Muscle layer of colon (tissue), 2 donors: ENCODE measurements around the gene LENG1.

Experiments used
- H3K27ac ChIP-seq: one replicate; pipeline ENCODE4 v1.7.0; 2013; ENCODE audit warnings: low read depth, mild to moderate bottlenecking, low read length, moderate library complexity
- H3K27me3 ChIP-seq, 2 donors: one replicate each; pipeline ENCODE4 v1.7.0; 2013; ENCODE audit warnings: low read length in 2 of 2, mild to moderate bottlenecking in 2 of 2; ENCODE audit not compliant: insufficient read depth in 2 of 2, control insufficient read depth in 1 of 2
- H3K36me3 ChIP-seq: one replicate; pipeline ENCODE4 v1.7.0; 2013; ENCODE audit warnings: mild to moderate bottlenecking, low read length; ENCODE audit not compliant: insufficient read depth
- H3K4me1 ChIP-seq: one replicate; pipeline ENCODE4 v1.7.0; 2013; ENCODE audit warnings: mild to moderate bottlenecking, low read length; ENCODE audit not compliant: insufficient read depth
- H3K4me3 ChIP-seq, 2 donors: one replicate each; pipeline ENCODE4 v1.7.0; 2013; ENCODE audit warnings: low read length in 2 of 2, low read depth in 1 of 2, mild to moderate bottlenecking in 1 of 2, moderate library complexity in 1 of 2
- H3K9ac ChIP-seq: one replicate; pipeline ENCODE4 v1.7.0; 2013; ENCODE audit warnings: low read length
- H3K9me3 ChIP-seq: one replicate; pipeline ENCODE4 v1.7.0; 2013; ENCODE audit warnings: mild to moderate bottlenecking, low read length
- donor health status: abdominal sarcoma.
- donor health status: Adenocarcinoma of cecum.

LENG1 gene

DNA sequence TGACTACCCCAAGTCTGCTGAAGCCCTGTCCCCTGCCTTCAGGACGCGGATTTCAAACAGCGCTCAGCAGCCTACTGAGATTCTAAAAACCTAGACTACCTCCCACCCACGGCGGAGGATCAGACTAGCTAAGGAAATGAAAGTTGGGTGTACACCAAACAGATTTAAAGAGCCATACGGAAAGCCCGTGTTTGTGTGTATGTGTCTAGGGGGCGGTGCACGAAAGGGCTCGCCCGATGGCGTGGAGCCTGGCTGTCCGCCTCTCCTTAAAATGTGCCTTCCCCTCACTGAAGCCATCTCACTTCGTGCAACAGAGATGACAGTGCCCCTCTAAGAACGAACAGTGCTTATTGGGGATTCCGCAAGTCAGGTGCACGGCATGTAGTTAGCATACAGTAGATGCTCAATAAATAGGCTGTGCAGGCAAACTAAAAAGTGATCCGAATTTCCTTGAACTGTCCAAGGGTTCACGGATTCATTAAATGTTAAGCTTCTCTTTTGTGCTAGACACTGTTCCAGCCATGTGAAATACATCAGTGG lies 639 bp downstream of the LENG1 start:
- Histone ChIP-seq H3K36me3 (peaks cover 43% of the 10 kb centered on the region), H3K4me1 (peaks cover 28% of the 10 kb centered on the region), H3K27me3 (no peaks in the 10 kb centered on the region), H3K4me3 (peak overlapping the region; percentile 51 to 87), H3K9me3 (no peaks in the 10 kb centered on the region), H3K9ac (peak overlapping the region; percentile 77), H3K27ac (peak overlapping the region; percentile 76)

DNA sequence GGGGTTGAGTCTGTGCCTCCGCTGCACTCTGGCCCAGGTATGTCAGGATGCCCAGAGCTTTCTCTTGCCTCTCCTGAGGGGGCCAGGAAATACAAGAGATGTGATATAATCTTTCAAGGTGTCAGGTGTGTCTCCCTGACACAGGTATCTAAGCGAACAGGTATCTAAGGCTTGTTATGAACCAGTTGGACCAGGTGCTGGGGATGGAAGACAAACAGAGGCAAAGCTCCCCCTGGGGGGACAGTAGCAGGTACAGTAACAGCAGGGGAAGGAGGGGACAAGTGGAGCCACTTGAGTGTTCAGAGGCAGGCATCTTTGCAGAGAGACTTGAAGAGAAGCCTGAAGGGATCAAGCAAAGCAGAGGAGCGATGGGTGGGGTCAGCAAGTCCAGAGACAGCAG lies 2.6 kb downstream of the LENG1 start:
- H3K4me3 ChIP-seq, result no peak overlapping the region
- H3K4me1 ChIP-seq, result peaks cover 22% of the 10 kb centered on the region
- H3K9ac ChIP-seq, result no peak overlapping the region
- H3K9me3 ChIP-seq, result no peaks in the 10 kb centered on the region
- no peaks in the 10 kb centered on the region for H3K27me3 ChIP-seq
- peaks cover 62% of the 10 kb centered on the region for H3K36me3 ChIP-seq
- no peak overlapping the region for H3K27ac ChIP-seq

DNA sequence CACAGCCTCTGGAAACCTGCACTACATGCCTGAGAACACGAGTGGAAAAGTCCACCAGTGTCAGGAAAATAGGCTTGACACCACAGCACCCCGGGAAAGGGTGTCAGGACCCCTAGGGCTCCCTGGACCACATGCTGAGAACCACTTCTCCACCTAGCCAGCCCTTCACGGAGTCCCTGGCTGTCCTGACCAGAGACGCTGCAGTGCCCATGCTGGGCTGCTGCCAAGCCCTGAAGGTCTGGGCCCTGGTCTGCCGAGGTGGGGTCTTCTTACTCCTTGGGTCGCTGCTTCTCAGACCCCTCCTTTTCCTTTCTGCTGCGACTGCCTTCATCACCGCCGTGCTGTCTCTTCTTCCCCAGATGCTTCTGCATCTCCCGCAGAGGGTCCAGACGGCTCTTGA lies 3.0 kb downstream of the LENG1 start:
- no peak overlapping the region for H3K27ac ChIP-seq
- no peak overlapping the region for H3K9ac ChIP-seq
- peaks cover 19% of the 10 kb centered on the region for H3K4me1 ChIP-seq
- H3K4me3 ChIP-seq, result no peak overlapping the region
- H3K36me3 ChIP-seq, result peaks cover 66% of the 10 kb centered on the region
- no peaks in the 10 kb centered on the region for H3K27me3 ChIP-seq
- no peaks in the 10 kb centered on the region for H3K9me3 ChIP-seq

DNA sequence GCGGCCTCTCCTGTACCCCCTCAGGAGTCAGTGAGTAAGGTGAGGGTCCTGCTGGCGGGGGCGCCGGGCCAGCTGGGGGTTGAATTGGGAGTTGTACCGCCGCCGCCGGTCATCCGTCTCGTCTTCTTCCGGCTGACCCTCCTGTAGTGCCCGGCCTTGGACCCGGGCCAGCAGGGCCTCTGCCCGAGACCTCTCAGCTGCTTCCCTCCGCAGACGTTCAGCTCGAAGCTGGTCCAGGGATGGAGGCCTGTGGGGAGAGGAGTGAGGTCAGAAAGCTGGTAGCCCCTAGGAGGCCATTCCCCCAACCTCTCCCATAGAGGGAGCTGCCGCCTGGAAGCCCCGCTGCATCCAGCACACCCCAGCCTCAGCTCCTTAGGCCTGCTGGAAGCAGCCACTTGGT lies 3.8 kb downstream of the LENG1 start:
- H3K36me3 ChIP-seq, result peaks cover 70% of the 10 kb centered on the region
- H3K27ac ChIP-seq, result no peak overlapping the region

DNA sequence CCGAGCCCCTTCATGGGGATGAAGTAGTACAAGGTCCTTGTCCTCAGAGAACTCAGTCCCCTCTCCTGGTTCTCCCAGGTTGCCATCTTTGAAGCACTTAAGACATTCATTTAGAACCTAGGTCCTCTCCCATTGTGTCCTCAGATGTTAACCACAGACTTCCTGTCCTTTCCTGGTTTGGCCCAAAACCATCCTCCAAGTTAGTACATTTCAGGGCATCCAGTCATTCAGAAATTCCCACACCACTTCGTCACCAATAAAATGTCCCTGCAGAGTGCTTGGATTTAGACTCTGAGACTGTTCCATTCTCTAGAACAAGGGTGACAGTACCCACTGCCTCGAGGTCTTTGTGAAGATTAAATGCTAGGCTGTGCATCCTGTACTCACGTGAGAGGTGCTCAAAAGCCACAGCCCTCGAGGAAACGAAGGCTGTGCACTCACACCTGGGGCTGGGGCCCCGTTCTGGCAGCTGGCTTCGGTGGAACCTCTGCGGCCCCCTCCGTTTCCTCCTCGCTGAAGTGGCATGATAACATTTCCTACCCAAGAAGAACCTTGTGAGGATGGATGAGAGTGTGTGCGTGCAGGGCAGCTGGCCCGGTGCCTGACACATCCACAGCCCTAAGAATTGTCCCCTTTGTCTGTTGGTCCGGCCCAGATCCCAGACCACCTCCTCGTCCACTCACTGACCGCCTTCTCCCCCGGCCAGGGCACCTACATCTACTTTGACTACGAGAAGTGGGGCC lies 4.7 kb downstream of the LENG1 start:
- peaks cover 77% of the 10 kb centered on the region for H3K36me3 ChIP-seq
- no peak overlapping the region for H3K4me3 ChIP-seq
- no peak overlapping the region for H3K9ac ChIP-seq
- H3K9me3 ChIP-seq, result no peaks in the 10 kb centered on the region
- peaks cover 12% of the 10 kb centered on the region for H3K4me1 ChIP-seq
- no peaks in the 10 kb centered on the region for H3K27me3 ChIP-seq
- H3K27ac ChIP-seq, result no peak overlapping the region

More for the DNA sequence above, 3.8 kb downstream of the LENG1 start:
- peaks cover 16% of the 10 kb centered on the region for H3K4me1 ChIP-seq
- H3K4me3 ChIP-seq, result no peak overlapping the region
- H3K9me3 ChIP-seq, result no peaks in the 10 kb centered on the region
- no peaks in the 10 kb centered on the region for H3K27me3 ChIP-seq
- no peak overlapping the region for H3K9ac ChIP-seq

DNA sequence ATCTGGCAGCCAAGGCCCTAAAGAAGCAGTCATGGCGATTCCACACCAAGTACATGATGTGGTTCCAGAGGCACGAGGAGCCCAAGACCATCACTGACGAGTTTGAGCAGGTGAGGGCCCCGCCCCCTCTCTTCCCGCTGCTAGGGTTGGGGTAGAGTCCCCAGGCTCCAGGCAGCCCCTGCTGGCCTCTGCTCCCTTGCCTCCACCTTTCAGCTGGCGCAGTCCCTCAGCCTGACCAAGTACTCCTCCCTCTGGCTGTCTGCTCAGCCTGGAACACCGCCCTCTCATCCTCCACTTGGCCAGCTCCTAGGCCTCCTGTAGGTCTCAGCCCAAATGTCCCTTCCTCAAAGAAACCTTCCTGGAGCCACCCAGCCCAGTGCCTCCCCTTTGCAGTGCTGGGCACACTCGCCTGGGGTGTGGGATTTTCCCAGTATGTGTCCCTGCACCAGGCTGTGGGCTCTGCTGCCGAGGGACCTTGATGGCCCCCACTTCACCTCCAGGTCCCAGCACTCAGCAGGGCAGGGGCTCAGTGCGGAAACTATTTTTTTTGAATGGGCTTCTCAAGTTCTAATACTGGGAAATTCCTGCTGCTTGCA lies 5.7 kb downstream of the LENG1 start:
- H3K4me3 ChIP-seq, result no peak overlapping the region
- H3K36me3 ChIP-seq, result peaks cover 86% of the 10 kb centered on the region
- H3K9me3 ChIP-seq, result no peaks in the 10 kb centered on the region
- H3K27me3 ChIP-seq, result no peaks in the 10 kb centered on the region
- peaks cover 9% of the 10 kb centered on the region for H3K4me1 ChIP-seq
- H3K27ac ChIP-seq, result no peak overlapping the region
- H3K9ac ChIP-seq, result no peak overlapping the region

DNA sequence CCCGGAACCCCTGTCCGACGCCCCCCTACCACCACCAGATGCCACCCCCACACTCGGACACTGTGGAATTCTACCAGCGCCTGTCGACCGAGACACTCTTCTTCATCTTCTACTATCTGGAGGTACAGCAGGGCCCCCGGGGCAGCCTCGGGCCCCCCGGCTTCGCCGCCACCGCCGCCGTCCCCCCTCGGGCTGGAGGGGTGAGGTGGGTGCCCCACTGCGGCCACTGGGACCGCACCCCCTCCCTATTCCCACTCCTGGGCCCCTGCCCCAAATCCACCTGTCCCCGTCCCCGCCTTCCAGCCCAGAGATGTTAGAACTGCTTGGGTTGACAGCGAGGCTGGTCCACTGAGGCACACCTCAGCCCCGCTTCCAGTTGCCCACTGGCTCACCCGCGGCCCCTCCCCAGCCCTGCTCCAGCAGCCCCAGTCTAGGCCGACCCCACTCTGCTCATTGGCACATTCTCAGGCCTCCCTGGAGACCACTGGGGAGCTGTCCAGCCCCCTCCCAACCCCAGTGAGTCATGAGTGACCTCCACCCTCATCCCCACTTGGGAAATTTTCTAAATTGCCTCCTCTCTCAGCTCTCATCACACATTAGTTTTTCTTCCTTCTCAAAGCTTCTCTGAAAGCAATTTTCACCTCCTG lies 6.5 kb downstream of the LENG1 start:
- peaks cover 84% of the 10 kb centered on the region for H3K36me3 ChIP-seq
- H3K27ac ChIP-seq, result no peak overlapping the region

DNA sequence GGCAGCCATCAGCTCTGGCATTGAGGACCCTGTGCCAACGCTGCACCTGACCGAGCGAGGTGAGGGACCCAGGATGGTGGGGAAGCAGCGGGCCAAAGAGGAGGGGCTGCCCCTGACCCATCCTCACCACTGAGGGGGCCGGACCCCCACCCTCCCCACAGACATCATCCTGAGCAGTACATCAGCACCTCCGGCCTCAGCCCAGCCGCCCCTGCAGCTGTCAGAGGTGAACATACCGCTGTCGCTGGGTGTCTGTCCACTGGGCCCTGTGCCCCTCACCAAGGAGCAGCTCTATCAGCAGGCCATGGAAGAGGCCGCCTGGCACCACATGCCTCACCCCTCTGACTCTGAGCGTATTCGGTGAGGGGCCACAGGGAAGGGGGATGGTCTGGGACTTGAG lies 7.3 kb downstream of the LENG1 start:
- Histone ChIP-seq H3K9ac (no peak overlapping the region), H3K4me1 (no peaks in the 10 kb centered on the region), H3K27ac (no peak overlapping the region), H3K27me3 (no peaks in the 10 kb centered on the region), H3K9me3 (no peaks in the 10 kb centered on the region), H3K36me3 (peaks cover 84% of the 10 kb centered on the region), H3K4me3 (no peak overlapping the region)

More for the DNA sequence above, 6.5 kb downstream of the LENG1 start:
- H3K4me3 ChIP-seq, result no peak overlapping the region
- H3K27me3 ChIP-seq, result no peaks in the 10 kb centered on the region
- H3K4me1 ChIP-seq, result peaks cover under 1% of the 10 kb centered on the region
- H3K9me3 ChIP-seq, result no peaks in the 10 kb centered on the region
- H3K9ac ChIP-seq, result no peak overlapping the region

DNA sequence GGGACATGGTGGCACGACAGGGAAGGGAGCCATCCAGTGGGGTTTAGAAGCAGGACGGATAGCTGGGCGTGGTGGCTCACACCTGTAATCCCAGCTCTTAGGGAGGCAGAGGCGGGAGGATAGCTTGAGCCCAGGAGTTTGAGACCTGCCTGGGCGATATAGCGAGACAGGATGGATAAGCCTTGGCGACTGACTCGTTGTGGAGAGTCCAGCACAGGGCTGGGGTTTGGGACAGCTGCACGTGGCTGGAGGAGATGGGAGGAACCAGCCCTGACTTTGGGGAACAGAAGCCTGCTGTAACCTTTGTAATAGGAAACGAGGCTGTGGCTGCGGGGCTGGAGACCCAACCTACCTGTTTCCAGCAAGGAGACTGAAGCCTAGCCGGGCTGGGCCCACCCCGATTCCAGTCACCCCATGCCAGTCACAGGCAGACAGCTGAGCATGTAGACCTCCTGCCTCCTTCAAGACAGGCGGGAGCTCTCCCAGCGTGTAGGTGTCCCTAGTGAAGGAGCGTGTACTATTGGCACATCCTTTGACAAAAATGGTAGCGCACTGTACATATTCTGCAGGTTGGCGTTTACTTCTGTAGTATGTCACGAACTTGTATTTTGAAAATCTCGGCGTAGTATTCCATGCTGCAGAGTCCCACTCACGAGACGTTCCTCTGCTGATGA lies 8.0 kb downstream of the LENG1 start:
- Histone ChIP-seq H3K4me3 (no peak overlapping the region), H3K27me3 (no peaks in the 10 kb centered on the region), H3K9ac (no peak overlapping the region), H3K27ac (no peak overlapping the region), H3K9me3 (no peaks in the 10 kb centered on the region), H3K4me1 (no peaks in the 10 kb centered on the region), H3K36me3 (peaks cover 84% of the 10 kb centered on the region)

DNA sequence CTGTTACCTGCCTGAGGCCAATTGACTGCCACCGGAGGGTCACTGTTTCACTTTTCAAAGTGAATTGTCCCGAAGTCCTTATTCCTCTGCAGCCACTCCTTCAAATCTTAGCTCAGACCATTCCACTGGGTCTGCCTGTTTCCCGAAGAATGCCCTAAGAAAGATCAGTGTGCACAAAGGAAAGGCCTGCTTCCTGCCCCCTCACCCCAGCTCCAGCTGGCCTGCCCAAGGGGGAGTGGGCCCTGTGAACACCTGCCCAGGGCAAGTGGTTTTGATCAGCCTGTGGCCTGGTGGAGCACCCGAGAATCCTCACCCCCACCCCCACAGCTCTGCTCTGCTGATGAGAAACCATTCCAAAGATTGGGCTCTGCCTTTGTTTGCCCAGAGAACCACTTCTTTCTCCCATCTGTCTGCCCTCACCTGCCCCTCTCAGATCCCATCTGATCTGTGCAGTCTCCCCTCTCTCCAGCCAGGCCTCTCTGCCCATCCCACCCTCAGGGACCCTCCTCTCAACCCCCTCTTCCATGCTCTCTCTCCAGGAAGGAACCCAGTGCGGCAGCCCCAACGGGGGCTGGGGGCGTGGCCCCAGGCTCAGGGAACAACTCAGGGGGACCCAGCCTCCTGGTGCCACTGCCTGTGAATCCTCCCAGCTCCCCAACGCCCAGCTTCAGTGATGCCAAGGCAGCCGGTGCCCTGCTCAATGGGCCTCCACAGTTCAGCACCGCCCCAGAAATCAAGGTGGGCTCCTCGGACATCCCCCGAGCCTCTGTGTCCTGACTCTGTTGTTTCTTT lies 10.3 kb downstream of the LENG1 start:
- Histone ChIP-seq H3K9ac (no peak overlapping the region), H3K36me3 (peaks cover 87% of the 10 kb centered on the region), H3K4me1 (no peaks in the 10 kb centered on the region), H3K27ac (no peak overlapping the region), H3K9me3 (no peaks in the 10 kb centered on the region), H3K4me3 (no peak overlapping the region), H3K27me3 (no peaks in the 10 kb centered on the region)
